ES-I3 (cell line): ENCODE measurements around the gene RTN1.

Experiments
- H3K36me3 ChIP-seq: 2 replicates; pipeline ENCODE4 v1.6.1; 2013; ENCODE audit warnings: mild to moderate bottlenecking, low read length, control low read depth, moderate library complexity; ENCODE audit not compliant: insufficient read depth
- H3K4me1 ChIP-seq: 2 replicates; pipeline ENCODE4 v1.6.1; 2013; ENCODE audit warnings: mild to moderate bottlenecking, control low read depth, low read length; ENCODE audit not compliant: insufficient read depth
- H3K9ac ChIP-seq: 2 replicates; pipeline ENCODE4 v1.6.1; 2013; ENCODE audit warnings: low read depth, mild to moderate bottlenecking, low read length, moderate library complexity
- H3K9me3 ChIP-seq: 2 replicates; pipeline ENCODE4 v1.6.1; 2013; ENCODE audit warnings: mild to moderate bottlenecking, low read length, moderate library complexity; ENCODE audit not compliant: control insufficient read depth, insufficient read depth

RTN1 gene

DNA sequence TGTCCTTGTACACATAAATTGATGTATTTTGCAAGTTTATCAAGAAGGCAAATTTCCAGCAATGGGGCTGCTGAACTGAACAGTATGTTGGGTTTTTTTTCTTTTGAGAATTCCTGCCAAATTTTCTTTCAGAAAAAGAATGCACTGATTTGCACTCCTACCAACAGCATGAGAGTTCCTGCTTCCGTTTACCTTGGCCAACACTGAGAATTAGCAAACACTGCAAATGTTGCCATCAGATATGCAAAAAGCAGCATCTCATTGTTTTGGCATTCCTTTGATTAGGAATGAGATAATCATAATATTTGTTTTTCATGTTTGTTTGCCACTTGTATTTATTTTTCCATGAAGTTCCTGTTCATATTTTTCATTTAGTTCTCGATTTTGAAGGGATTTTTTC is 82.4 kb downstream of the RTN1 start:
- no peak overlapping the region for H3K9ac ChIP-seq
- H3K4me1 ChIP-seq: no peaks in the 10 kb centered on the region
- H3K9me3 ChIP-seq: no peaks in the 10 kb centered on the region
- H3K36me3 ChIP-seq: no peaks in the 10 kb centered on the region

GRCh38 chr14:59787045-59787674 is 83.4 kb downstream of the RTN1 start:
- Histone ChIP-seq H3K9me3 (no peaks in the 10 kb centered on the region), H3K4me1 (no peaks in the 10 kb centered on the region), H3K36me3 (no peaks in the 10 kb centered on the region), H3K9ac (no peak overlapping the region)

- no peaks in the 10 kb centered on the region for H3K4me1 ChIP-seq
- H3K9me3 ChIP-seq: no peaks in the 10 kb centered on the region
- H3K36me3 ChIP-seq: no peaks in the 10 kb centered on the region
- no peak overlapping the region for H3K9ac ChIP-seq
Measured at GRCh38 chr14:59785629-59786028, 84.9 kb downstream of the RTN1 start.

GRCh38 chr14:59782760-59783159 is 87.8 kb downstream of the RTN1 start:
- Histone ChIP-seq H3K9ac (no peak overlapping the region), H3K36me3 (no peaks in the 10 kb centered on the region; the same call in 1 of the 2 replicates), H3K4me1 (no peaks in the 10 kb centered on the region), H3K9me3 (no peaks in the 10 kb centered on the region)

- H3K36me3 ChIP-seq: no peaks in the 10 kb centered on the region; the same call in 1 of the 2 replicates
- H3K9me3 ChIP-seq: no peaks in the 10 kb centered on the region
- no peaks in the 10 kb centered on the region for H3K4me1 ChIP-seq
- H3K9ac ChIP-seq: no peak overlapping the region
Measured at GRCh38 chr14:59777006-59777579, 93.5 kb downstream of the RTN1 start.

DNA sequence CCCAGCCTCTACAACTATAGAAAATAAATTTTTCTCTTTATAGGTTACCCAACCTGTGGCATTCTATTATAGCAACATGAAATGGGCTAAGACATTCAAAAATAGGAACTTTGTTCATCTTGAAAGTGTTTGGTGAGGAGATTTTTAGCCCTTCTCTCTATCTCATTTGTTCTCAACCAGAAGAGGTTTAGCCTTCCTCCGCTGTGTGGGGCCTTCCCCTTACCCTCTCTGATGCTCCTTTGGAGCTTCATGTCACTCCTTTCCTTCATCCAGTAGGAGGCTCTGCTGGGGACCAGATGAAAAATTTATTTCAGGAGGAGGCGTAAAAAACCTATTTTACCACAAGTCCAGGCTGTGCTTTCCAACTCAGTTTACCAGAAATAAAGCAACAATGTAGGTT is 94.1 kb downstream of the RTN1 start:
- no peak overlapping the region for H3K9ac ChIP-seq
- no peaks in the 10 kb centered on the region; the same call in 1 of the 2 replicates for H3K36me3 ChIP-seq

DNA sequence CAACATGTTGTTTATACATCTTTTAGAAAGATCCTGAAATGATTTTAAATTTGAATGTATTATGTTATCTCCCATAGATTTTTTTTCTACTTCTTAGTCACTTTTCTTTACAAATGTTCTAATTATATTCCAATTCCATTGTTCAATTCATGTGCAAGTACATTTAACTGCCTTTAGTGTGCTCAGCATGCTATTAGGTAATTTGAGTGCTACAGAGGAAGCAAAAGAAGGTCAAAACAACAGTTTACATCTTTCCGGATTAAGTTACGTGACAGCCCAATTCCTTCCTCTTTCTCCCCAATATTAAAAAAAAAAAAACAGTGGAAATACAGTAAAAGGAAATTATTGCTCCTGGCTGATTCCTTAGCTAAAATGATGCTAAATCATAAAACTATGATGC is 98.3 kb downstream of the RTN1 start:
- Histone ChIP-seq H3K9me3 (no peaks in the 10 kb centered on the region), H3K4me1 (no peaks in the 10 kb centered on the region), H3K36me3 (no peaks in the 10 kb centered on the region), H3K9ac (no peak overlapping the region)

More for the DNA sequence above, 94.1 kb downstream of the RTN1 start:
- Histone ChIP-seq H3K4me1 (no peaks in the 10 kb centered on the region), H3K9me3 (no peaks in the 10 kb centered on the region)

DNA sequence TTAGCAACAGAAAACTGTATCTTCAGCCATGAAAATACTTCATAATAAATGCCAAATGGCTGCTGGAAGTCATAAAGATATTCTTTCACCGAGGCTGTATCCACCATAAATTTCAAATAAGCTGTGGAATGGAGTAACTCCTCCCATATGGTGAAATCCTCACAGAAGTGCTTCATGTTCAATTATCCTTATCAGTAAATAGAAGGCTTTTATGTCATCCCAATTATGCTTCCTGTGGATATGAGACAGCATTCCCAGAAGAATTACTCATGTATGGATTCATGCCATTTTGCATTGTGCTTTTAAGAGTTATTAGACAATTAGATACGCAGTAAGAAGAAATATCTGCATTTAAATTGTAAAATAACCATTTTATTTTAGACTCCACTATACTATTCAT is 99.0 kb downstream of the RTN1 start:
- no peaks in the 10 kb centered on the region for H3K4me1 ChIP-seq
- H3K9me3 ChIP-seq: no peaks in the 10 kb centered on the region
- H3K9ac ChIP-seq: no peak overlapping the region
- H3K36me3 ChIP-seq: no peaks in the 10 kb centered on the region

GRCh38 chr14:59769586-59769985 is 101.0 kb downstream of the RTN1 start:
- no peak overlapping the region for H3K9ac ChIP-seq
- H3K36me3 ChIP-seq: no peaks in the 10 kb centered on the region
- no peaks in the 10 kb centered on the region for H3K9me3 ChIP-seq
- no peaks in the 10 kb centered on the region for H3K4me1 ChIP-seq

GRCh38 chr14:59768855-59769375 is 101.7 kb downstream of the RTN1 start:
- no peaks in the 10 kb centered on the region for H3K4me1 ChIP-seq

DNA sequence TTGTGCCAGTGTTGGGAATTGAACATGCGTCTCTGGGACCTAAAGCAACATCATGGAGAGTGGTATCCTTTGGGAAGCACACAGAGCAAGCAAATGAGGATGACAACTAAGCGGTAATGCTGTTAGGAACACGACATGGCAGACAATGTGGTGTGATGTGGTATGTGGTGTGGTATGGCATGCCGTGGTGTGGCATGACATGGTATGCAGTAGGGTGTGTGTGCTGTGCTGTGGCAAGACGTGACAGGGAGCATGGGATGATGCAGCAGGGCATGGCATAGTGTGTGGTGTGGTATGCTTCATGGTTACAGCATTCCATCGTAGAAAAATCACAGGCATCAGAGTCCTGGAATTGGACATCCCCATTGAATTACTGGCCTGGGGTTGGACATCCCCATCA is 108.7 kb downstream of the RTN1 start:
- no peaks in the 10 kb centered on the region for H3K9me3 ChIP-seq
- no peaks in the 10 kb centered on the region for H3K36me3 ChIP-seq
- no peak overlapping the region for H3K9ac ChIP-seq
- H3K4me1 ChIP-seq: no peaks in the 10 kb centered on the region

More at GRCh38 chr14:59768855-59769375, 101.7 kb downstream of the RTN1 start:
- Histone ChIP-seq H3K9ac (no peak overlapping the region), H3K9me3 (no peaks in the 10 kb centered on the region), H3K36me3 (no peaks in the 10 kb centered on the region)

DNA sequence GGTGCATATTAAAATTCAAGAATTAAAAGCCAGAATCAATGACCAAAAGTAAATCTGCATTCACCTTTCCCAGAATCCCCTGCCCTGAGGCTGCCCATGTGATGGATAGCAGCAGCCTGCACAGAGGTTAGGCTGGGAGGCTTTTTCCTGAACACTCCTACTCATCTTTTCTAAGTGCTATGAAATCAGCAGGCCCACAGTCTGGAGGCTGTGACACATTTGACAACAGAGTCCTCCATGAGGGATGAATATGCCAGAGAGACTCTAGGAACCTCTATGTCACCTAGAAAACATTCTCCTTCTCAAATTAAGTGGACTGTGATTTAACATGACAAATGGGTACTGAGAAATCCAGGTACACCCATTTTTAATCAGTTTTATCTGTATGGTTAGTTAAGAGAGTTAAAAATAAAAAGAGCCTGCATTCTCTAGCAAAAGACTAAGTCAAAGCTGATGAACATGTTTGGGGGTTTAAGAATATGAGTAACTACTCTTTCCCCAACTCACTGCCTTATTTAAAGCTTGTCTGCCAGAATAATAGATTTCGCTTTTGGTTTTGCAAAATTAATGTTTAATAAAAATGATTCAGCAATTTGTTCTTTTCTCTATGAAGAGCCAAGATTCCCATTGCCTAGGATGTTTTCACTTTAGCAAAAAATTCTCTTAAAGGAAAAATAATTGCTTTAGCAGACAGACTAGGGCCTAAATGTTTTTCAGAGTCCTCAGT is 115.0 kb downstream of the RTN1 start:
- Histone ChIP-seq H3K9me3 (no peaks in the 10 kb centered on the region), H3K4me1 (no peaks in the 10 kb centered on the region), H3K9ac (no peak overlapping the region), H3K36me3 (no peaks in the 10 kb centered on the region)

DNA sequence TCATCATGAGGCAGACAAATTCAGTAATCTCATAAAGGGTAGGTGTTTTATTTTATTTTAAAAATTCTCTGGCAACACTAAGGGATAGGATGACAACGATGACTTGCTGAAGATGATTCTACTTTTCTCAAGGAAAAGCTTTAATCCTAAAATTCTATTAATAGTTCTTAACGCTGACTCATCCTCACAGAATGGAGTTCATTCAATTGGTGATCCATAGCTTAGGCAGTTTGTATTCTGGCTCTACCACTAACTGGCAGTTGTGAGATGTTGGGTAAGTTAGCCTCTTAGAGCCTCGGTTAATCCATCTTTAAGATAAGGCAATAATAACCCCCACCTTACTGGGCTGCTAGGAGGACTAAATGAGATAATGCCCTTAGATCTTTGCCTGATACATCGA is 116.3 kb downstream of the RTN1 start:
- H3K4me1 ChIP-seq: no peaks in the 10 kb centered on the region
- no peak overlapping the region for H3K9ac ChIP-seq
- H3K36me3 ChIP-seq: no peaks in the 10 kb centered on the region
- no peaks in the 10 kb centered on the region for H3K9me3 ChIP-seq

GRCh38 chr14:59753512-59753911 is 117.1 kb downstream of the RTN1 start:
- H3K4me1 ChIP-seq: no peaks in the 10 kb centered on the region
- no peak overlapping the region for H3K9ac ChIP-seq
- H3K36me3 ChIP-seq: no peaks in the 10 kb centered on the region
- H3K9me3 ChIP-seq: no peaks in the 10 kb centered on the region

DNA sequence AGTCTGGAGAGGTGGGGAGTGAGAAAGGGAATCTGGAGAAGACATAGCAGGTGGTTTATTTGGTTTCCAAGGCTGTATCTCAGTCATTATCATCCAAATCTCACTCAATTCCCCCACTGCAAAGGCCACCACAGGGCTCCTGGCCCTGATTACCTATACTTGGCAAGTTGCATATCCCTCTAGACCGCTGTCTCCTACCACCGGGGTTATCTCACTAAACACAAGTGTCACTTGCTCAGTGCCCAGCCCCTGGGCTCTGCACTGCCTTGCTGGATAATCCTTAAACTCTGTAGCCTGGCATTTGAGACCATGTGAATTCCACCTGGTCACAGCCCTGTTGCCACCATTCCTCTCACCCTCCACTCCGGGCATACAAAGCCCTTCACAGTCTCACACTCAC is 119.0 kb downstream of the RTN1 start:
- Histone ChIP-seq H3K9me3 (no peaks in the 10 kb centered on the region), H3K4me1 (no peaks in the 10 kb centered on the region), H3K9ac (no peak overlapping the region), H3K36me3 (no peaks in the 10 kb centered on the region)
